ENCODE data around the gene SLC27A1. TPM values are rescaled to one million over a fixed set of nuclear protein-coding genes. Genes with fewer than 3 reads are reported as not detected.
A peak's percentile ranks its signal among the peaks of the same experiment; 100 is the strongest.

SLC27A1 gene
- total and polyA plus RNA-seq, 7 experiments from 2014 or later, result 3.1 to 15.1 (median 10.5) TPM

DNA sequence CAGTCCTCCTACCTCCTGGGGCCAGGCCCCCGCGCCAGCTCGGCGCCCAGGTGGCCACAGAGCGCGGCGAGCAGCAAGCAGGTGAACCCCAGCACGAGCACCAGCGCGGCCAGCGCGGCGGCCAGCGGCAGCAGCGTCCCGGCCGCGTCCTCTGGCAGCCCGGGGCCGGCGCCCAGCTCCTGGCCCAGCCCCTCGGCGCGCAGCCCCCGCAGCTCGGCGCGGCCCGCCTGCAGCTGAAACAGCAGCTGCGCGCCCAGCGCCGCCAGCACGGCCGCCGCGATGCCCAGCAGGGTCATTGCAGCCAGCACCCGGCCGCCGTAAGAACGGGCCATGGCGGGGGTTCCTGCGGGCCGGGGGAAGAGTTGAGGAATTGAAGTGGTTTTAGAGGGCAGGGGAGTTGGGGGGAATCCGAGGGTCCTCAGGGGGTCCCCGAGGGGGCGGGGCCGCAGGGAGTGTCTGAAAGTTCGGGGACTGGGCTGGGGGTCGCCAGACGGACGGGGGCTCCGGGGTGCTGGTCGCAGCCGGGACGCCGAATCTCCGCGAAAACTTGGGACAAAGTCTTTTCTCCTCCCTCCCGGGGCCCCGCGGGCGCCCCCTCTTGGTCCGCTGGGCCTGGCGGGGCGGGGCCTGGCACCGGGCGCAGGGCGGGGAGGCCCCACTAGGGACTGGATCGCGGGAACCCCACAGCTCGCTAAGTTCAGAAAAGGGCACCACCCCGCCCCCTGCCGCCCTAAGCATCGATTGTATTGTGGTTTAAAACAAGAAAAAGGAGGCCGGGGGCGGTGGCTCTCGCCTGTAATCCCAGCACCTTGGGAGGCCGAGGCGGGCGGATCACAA is 22.0 kb upstream of the SLC27A1 start, which contains the start of gene TMEM221:
Gene TMEM221, minus strand, starts transcription at position 538 of the 837 bp plus-strand sequence. Its CDS starts 206 bp downstream, at position 332.
- DNase-seq (peak; percentile 37 to 67 (median 50)), ATAC-seq (peak; percentile 89)
- Mint-ChIP-seq H3K4me1 (peaks cover 0 to 16% (median 10%) of the 10 kb centered on the region in 7 donors), H3K27me3 (peaks cover 2 to 26% (median 8%) of the 10 kb centered on the region in 5 donors), H3K36me3 (no peaks in the 10 kb centered on the region), H3K27ac (no peak within 1 kb of the TSS), H3K9me3 (peaks cover 0 to 3% (median 0%) of the 10 kb centered on the region in 11 donors), H3K4me3 (peak within 1 kb of the TSS in 9 of 10 donors; percentile 16 to 68 (median 58))
- intact Hi-C loops (cut with micrococcal nuclease), result loop anchor here in 1 of 2 donors (1.0 kb wide), 1 partner anchor 53 kb away; no protein-coding TSS in a partner anchor
- no peaks in the 10 kb centered on the region for H3K36me3 ChIP-seq (ENCODE audit: control insufficient read depth in 2 of 3, insufficient read depth in 3 of 3, low read length in 3 of 3)
- peak within 1 kb of the TSS; percentile 39 for H3K4me3 ChIP-seq (ENCODE audit: low read length)
- no peaks in the 10 kb centered on the region for H3K9me3 ChIP-seq (ENCODE audit: control insufficient read depth in 2 of 3, low read length in 3 of 3)
- no peak within 1 kb of the TSS for H3K27ac ChIP-seq (ENCODE audit: low read depth, low read length)
- CTCF ChIA-PET, result interaction anchor here (1.0 kb wide), 1 partner anchor 55 kb away, joined by 3 read pairs; the partner anchor contains the start of gene CCDC194
- no peaks in the 10 kb centered on the region for H3K27me3 ChIP-seq (ENCODE audit: control insufficient read depth in 2 of 2, insufficient read depth in 2 of 2, low read length in 2 of 2)
- POLR2A ChIA-PET, result no interaction called here
- H3K4me1 ChIP-seq (ENCODE audit: control insufficient read depth in 2 of 2, insufficient read depth in 2 of 2, low read length in 2 of 2), result no peaks in the 10 kb centered on the region

DNA sequence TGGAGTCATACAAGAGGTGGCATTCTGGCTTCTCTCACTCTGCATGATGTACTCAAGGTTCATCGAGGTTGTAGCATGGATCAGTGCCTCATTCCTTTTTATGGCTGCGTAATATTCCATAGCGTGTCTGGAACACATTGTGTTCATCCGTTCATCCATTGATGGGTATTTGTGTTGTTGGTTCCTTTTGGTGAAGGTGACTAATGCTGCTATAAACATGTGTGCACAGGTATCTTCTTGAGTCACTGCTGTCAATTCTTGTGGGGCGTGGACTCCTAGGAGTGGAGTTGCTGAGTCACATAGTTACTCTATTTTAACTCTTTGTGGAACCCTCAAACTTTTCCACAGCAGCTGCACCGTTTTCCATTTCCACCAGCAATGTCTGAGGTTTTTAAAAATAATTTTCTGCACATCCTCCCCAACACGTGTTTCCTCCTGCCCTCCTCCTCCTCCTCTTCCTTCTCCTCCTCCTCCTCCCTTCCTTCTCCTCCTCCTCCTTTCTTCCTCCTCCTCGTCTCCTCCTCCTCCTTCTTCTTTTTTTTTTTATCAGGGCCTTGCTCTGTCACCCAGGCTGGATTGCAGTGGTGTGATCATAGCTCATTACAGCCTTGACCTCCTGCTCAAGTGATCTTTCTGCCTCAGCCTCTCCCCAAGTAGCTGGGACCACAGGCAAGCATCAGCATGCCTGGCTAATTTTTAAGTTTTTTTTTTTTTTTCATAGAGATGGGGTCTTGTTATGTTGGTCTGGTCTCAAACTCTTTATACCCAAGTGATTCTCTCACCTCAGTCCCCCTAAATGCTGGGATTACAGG is 19.9 kb upstream of the SLC27A1 start:
- ChIA-PET CTCF (interaction anchor here (0.6 to 1.4 kb wide), 3 partner anchors 15 to 106 kb away, joined by 3 to 4 read pairs (median 4); no protein-coding TSS in a partner anchor), POLR2A (interaction anchor here (0.6 kb wide), 1 partner anchor 72 kb away, joined by 7 read pairs; no protein-coding TSS in a partner anchor)
- Histone ChIP-seq H3K4me3 (ENCODE audit: low read length) (no peak overlapping the region), H3K27me3 (ENCODE audit: control insufficient read depth in 2 of 2, insufficient read depth in 2 of 2, low read length in 2 of 2) (no peaks in the 10 kb centered on the region), H3K36me3 (ENCODE audit: control insufficient read depth in 2 of 3, insufficient read depth in 3 of 3, low read length in 3 of 3) (no peaks in the 10 kb centered on the region), H3K4me1 (ENCODE audit: control insufficient read depth in 2 of 2, insufficient read depth in 2 of 2, low read length in 2 of 2) (no peaks in the 10 kb centered on the region), H3K27ac (ENCODE audit: low read depth, low read length) (no peak overlapping the region), H3K9me3 (ENCODE audit: control insufficient read depth in 2 of 3, low read length in 3 of 3) (no peaks in the 10 kb centered on the region)
- Mint-ChIP-seq H3K27me3 (peaks cover 5 to 41% (median 16%) of the 10 kb centered on the region in 5 donors), H3K27ac (peak overlapping the region in 1 of 9 donors; percentile 44), H3K36me3 (no peaks in the 10 kb centered on the region), H3K9me3 (peaks cover 0 to 3% (median 0%) of the 10 kb centered on the region in 11 donors), H3K4me3 (peak overlapping the region in 9 of 10 donors; percentile 22 to 71 (median 48)), H3K4me1 (peaks cover 0 to 20% (median 13%) of the 10 kb centered on the region in 7 donors)
- ATAC-seq (no peak), DNase-seq (peak in 1 of 9 donors; percentile 32)
- intact Hi-C loops (cut with micrococcal nuclease), result no loop called here

DNA sequence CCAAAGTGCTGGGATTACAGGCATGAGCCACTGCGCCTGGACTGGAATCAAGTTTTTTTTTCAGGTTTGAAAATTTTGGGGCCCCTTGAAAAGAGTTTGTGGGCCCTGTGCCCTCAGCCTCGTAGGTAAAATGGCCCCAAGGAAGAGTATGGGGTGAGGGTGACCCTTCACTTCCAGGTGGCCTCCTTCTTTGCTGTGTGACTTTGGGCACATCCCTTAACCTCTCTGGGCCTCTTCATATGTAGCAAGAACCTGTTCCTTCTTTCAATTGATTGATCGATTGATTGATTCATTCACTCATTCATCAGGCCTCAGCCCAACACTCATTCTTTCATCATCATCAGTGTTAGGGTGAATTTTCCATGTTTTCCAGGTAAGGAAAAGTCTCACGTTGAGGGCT is 18.5 kb upstream of the SLC27A1 start:
- Mint-ChIP-seq H3K36me3 (no peaks in the 10 kb centered on the region), H3K9me3 (peaks cover 0 to 3% (median 0%) of the 10 kb centered on the region in 11 donors), H3K4me1 (peaks cover 0 to 20% (median 15%) of the 10 kb centered on the region in 7 donors), H3K4me3 (no peak overlapping the region), H3K27me3 (peaks cover 12 to 48% (median 22%) of the 10 kb centered on the region in 5 donors), H3K27ac (no peak overlapping the region)
- H3K9me3 ChIP-seq (ENCODE audit: control insufficient read depth in 2 of 3, low read length in 3 of 3), result no peaks in the 10 kb centered on the region
- H3K36me3 ChIP-seq (ENCODE audit: control insufficient read depth in 2 of 3, insufficient read depth in 3 of 3, low read length in 3 of 3), result no peaks in the 10 kb centered on the region
- POLR2A ChIA-PET, result no interaction called here
- CTCF ChIA-PET, result interaction anchor here (1.4 kb wide), 1 partner anchor 14 kb away, joined by 4 read pairs; no protein-coding TSS in a partner anchor
- DNase-seq (no peak), ATAC-seq (no peak)
- H3K27ac ChIP-seq (ENCODE audit: low read depth, low read length), result no peak overlapping the region
- H3K27me3 ChIP-seq (ENCODE audit: control insufficient read depth in 2 of 2, insufficient read depth in 2 of 2, low read length in 2 of 2), result peaks cover 0 to 3% of the 10 kb centered on the region in 2 donors
- H3K4me3 ChIP-seq (ENCODE audit: low read length), result no peak overlapping the region
- H3K4me1 ChIP-seq (ENCODE audit: control insufficient read depth in 2 of 2, insufficient read depth in 2 of 2, low read length in 2 of 2), result no peaks in the 10 kb centered on the region
- intact Hi-C loops (cut with micrococcal nuclease), result loop anchor here in 1 of 2 donors (2.0 kb wide), 1 partner anchor 15 kb away; no protein-coding TSS in a partner anchor

DNA sequence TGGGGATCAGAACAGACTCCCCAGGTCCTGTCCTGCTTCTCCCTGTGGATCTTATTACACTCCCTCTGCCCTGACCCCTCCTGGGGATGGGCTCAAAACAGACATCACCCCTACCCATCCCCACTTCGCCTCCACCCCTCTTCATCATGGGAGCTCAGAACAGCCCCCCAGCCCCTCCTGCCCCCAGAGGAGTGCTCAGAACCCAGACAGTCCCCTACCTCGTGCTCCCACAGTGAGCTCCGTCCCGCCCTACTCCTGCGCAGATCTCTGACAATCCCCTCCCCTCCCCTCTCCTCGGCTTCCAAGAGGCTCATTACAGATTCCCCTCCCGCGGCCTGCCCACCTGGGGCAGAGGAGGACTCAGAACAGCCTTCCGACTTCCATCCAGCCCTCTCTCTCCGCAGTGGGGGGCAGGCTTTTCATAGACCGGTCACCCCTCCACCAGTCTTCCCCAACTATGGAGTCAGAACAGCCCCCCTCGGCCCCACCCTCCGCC is 15.7 kb upstream of the SLC27A1 start:
- ChIA-PET POLR2A (no interaction called here), CTCF (interaction anchor here (0.7 to 1.2 kb wide), 3 partner anchors 24 to 119 kb away, joined by 3 to 5 read pairs (median 3); no protein-coding TSS in a partner anchor)
- Mint-ChIP-seq H3K4me1 (peaks cover 0 to 18% (median 14%) of the 10 kb centered on the region in 7 donors), H3K4me3 (no peak overlapping the region), H3K36me3 (no peaks in the 10 kb centered on the region), H3K27ac (no peak overlapping the region), H3K9me3 (peaks cover 0 to 3% (median 0%) of the 10 kb centered on the region in 11 donors), H3K27me3 (peaks cover 26 to 60% (median 35%) of the 10 kb centered on the region in 5 donors)
- H3K4me3 ChIP-seq (ENCODE audit: low read length), result no peak overlapping the region
- H3K27ac ChIP-seq (ENCODE audit: low read depth, low read length), result no peak overlapping the region
- intact Hi-C loops (cut with micrococcal nuclease), result no loop called here
- H3K4me1 ChIP-seq (ENCODE audit: control insufficient read depth in 2 of 2, insufficient read depth in 2 of 2, low read length in 2 of 2), result no peaks in the 10 kb centered on the region
- DNase-seq (no peak), ATAC-seq (no peak)
- H3K27me3 ChIP-seq (ENCODE audit: control insufficient read depth in 2 of 2, insufficient read depth in 2 of 2, low read length in 2 of 2), result peaks cover 0 to 3% of the 10 kb centered on the region in 2 donors
- no peaks in the 10 kb centered on the region for H3K9me3 ChIP-seq (ENCODE audit: control insufficient read depth in 2 of 3, low read length in 3 of 3)
- H3K36me3 ChIP-seq (ENCODE audit: control insufficient read depth in 2 of 3, insufficient read depth in 3 of 3, low read length in 3 of 3), result no peaks in the 10 kb centered on the region

DNA sequence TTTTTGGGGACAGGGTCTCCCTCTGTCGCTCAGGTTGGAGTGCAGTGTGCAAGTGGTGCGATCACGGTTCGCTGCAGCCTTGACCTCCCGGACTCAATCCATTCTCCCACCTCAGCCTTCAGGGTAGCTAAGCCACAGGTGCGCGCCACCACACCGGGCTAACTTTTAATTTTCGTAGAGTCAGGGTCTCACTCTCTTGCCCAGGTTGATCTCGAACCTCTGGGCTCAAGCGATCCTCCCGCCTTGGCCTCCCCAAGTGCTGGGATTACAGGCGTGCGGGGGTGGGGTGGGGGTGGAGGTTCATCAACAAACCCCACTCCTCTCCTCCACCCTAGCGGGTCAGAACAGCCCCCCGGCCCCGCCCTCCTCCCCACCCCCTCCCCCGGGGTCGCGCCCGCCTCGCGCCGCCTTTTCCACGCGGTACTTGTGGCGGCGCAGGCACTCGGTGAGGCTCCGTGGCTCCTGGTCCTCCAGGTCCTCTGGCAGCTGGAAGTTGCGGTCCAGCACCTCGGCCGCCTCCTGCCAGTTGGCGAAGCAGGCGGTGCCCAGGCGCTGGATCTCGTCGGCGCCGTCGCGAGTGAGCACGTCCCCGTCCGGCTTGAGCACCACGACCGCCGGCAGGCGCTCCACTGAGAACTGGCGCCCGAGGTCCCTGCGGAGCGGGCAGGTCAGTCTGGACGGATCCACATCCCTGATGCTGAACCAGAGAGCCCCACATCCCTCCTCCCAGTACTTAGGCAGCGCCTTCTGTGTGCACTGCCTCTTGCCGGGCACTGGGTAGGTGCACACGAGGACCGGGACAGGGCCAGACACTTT is 14.8 kb upstream of the SLC27A1 start:
- Histone ChIP-seq H3K36me3 (ENCODE audit: control insufficient read depth in 2 of 3, insufficient read depth in 3 of 3, low read length in 3 of 3) (no peaks in the 10 kb centered on the region), H3K27me3 (ENCODE audit: control insufficient read depth in 2 of 2, insufficient read depth in 2 of 2, low read length in 2 of 2) (peaks cover 0 to 6% of the 10 kb centered on the region in 2 donors), H3K9me3 (ENCODE audit: control insufficient read depth in 2 of 3, low read length in 3 of 3) (no peaks in the 10 kb centered on the region), H3K4me3 (ENCODE audit: low read length) (no peak overlapping the region), H3K27ac (ENCODE audit: low read depth, low read length) (no peak overlapping the region), H3K4me1 (ENCODE audit: control insufficient read depth in 2 of 2, insufficient read depth in 2 of 2, low read length in 2 of 2) (no peaks in the 10 kb centered on the region)
- Mint-ChIP-seq H3K4me3 (no peak overlapping the region), H3K27ac (peak overlapping the region in 1 of 9 donors; percentile 62), H3K9me3 (no peaks in the 10 kb centered on the region), H3K27me3 (peaks cover 21 to 58% (median 31%) of the 10 kb centered on the region in 5 donors), H3K4me1 (peaks cover 0 to 11% (median 6%) of the 10 kb centered on the region in 7 donors), H3K36me3 (no peaks in the 10 kb centered on the region)
- intact Hi-C loops (cut with micrococcal nuclease), result no loop called here
- DNase-seq (no peak), ATAC-seq (no peak)
- CTCF ChIA-PET, result no interaction called here
- POLR2A ChIA-PET, result no interaction called here

Measured in naive thymus-derived CD4-positive, alpha-beta T cell (primary cell).